Measurements from ENCODE around the gene TPRN. TPM values are rescaled to one million over a fixed set of nuclear protein-coding genes. Genes with fewer than 3 reads are reported as not detected.

TPRN gene
- total and polyA plus RNA-seq, 8 donors: 6.7 to 21.7 (median 11.1) TPM

GRCh38 chr9:137172901-137173795, 27.4 kb downstream of the TPRN start:
- H3K27me3 ChIP-seq: peaks cover 28 to 79% of the 10 kb centered on the region in 2 donors
- no peaks in the 10 kb centered on the region for H3K9me3 ChIP-seq
- peaks cover 5 to 21% of the 10 kb centered on the region in 2 donors for H3K4me1 ChIP-seq
- TF ChIP-seq CTCF (IDR thresholded peaks at IDR 0.05): no peak
- intact Hi-C loops (cut with DNase I): no loop called here
- no peak overlapping the region for H3K27ac ChIP-seq
- H3K36me3 ChIP-seq: peaks cover 0 to 15% of the 10 kb centered on the region in 2 donors
- ATAC-seq (no peak), DNase-seq (no peak)
- H3K4me3 ChIP-seq: no peak overlapping the region

GRCh38 chr9:137171149-137171900, 29.2 kb downstream of the TPRN start:
- TF ChIP-seq CTCF (IDR thresholded peaks at IDR 0.05): no peak
- H3K27me3 ChIP-seq: peaks cover 46 to 97% of the 10 kb centered on the region in 2 donors
- H3K27ac ChIP-seq: no peak overlapping the region
- H3K4me3 ChIP-seq: no peak overlapping the region
- H3K4me1 ChIP-seq: peaks cover 8 to 22% of the 10 kb centered on the region in 2 donors
- H3K9me3 ChIP-seq: no peaks in the 10 kb centered on the region
- no peak for ATAC-seq
- intact Hi-C loops (cut with DNase I): no loop called here
- no peaks in the 10 kb centered on the region for H3K36me3 ChIP-seq
- DNase-seq: no peak

- no peak for DNase-seq
- Histone ChIP-seq H3K4me1 (peaks cover 8 to 22% of the 10 kb centered on the region in 2 donors), H3K36me3 (no peaks in the 10 kb centered on the region), H3K27me3 (peaks cover 53 to 100% of the 10 kb centered on the region in 2 donors), H3K27ac (no peak overlapping the region), H3K9me3 (no peaks in the 10 kb centered on the region), H3K4me3 (no peak overlapping the region)
- ATAC-seq: no peak
- TF ChIP-seq CTCF (IDR thresholded peaks at IDR 0.05): no peak
- intact Hi-C loops (cut with DNase I): no loop called here
Measured at GRCh38 chr9:137170486-137171148, 29.9 kb downstream of the TPRN start.

- no peak for DNase-seq
Measured at GRCh38 chr9:137169896-137170358, 30.6 kb downstream of the TPRN start, which contains the start of gene LRRC26. LRRC26 (minus strand) TSS chr9:137170051; CDS start chr9:137169943, 108 bp downstream.

More at GRCh38 chr9:137169896-137170358, 30.6 kb downstream of the TPRN start, which contains the start of gene LRRC26:
- intact Hi-C loops (cut with DNase I): no loop called here
- ATAC-seq: no peak
- no peaks in the 10 kb centered on the region for H3K36me3 ChIP-seq
- H3K4me1 ChIP-seq: peaks cover 8 to 22% of the 10 kb centered on the region in 2 donors
- peaks cover 58 to 100% of the 10 kb centered on the region in 2 donors for H3K27me3 ChIP-seq
- H3K9me3 ChIP-seq: no peaks in the 10 kb centered on the region
- TF ChIP-seq CTCF (IDR thresholded peaks at IDR 0.05): no peak
- no peak within 1 kb of the TSS for H3K27ac ChIP-seq
- H3K4me3 ChIP-seq: peak within 1 kb of the TSS; percentile 13 to 29
